Endothelial cell of umbilical vein (primary cell): ENCODE data around the gene LHFPL6.

Experiments used
- CTCF ChIP-seq, 2 donors: IDR thresholded peaks; 1 replicate in 1 of 2; 2 replicates in 1 of 2; pipeline ENCODE4 v1.5.1; 2011; ENCODE audit warnings: low read length in 2 of 2, mild to moderate bottlenecking in 2 of 2, moderate library complexity in 2 of 2, control low read depth in 1 of 2, inconsistent platforms in 1 of 2, low read depth in 1 of 2; ENCODE audit not compliant: insufficient read depth in 1 of 2; ENCODE audit errors: extremely low read depth in 1 of 2
- EZH2 ChIP-seq: IDR thresholded peaks from 2 replicates; pipeline ENCODE4 v1.6.1; 2012; ENCODE audit warnings: borderline replicate concordance, low read depth, mild to moderate bottlenecking, moderate library complexity, low read length, inconsistent platforms; ENCODE audit not compliant: severe bottlenecking
- GATA2 ChIP-seq: IDR thresholded peaks from 2 replicates; pipeline ENCODE4 v1.7.0; 2011; ENCODE audit warnings: low read depth, mild to moderate bottlenecking, moderate library complexity, mixed read lengths, low read length; ENCODE audit not compliant: insufficient read length, insufficient read depth
- JUN ChIP-seq: IDR thresholded peaks from 2 replicates; pipeline ENCODE4 v1.6.1; 2011; ENCODE audit warnings: borderline replicate concordance, low read depth; ENCODE audit not compliant: insufficient read length, insufficient read depth
- MAX ChIP-seq: IDR thresholded peaks from 2 replicates; pipeline ENCODE4 v1.6.1; 2011; ENCODE audit not compliant: insufficient read depth, insufficient read length
- MYC ChIP-seq: IDR thresholded peaks from one replicate; pipeline ENCODE4 v1.6.1; 2011; ENCODE audit warnings: mild to moderate bottlenecking, low read depth, low read length
- POLR2A ChIP-seq: IDR thresholded peaks from 2 replicates; pipeline ENCODE4 v1.6.1; 2012; ENCODE audit warnings: low read depth, mild to moderate bottlenecking, control low read depth, low read length
- POLR2AphosphoS5 ChIP-seq: IDR thresholded peaks from 2 replicates; pipeline ENCODE4 v1.6.1; 2012; ENCODE audit warnings: low read depth, mild to moderate bottlenecking, control low read depth, low read length, moderate library complexity; ENCODE audit not compliant: insufficient read depth

GRCh38 chr13:39536906-39537305 is 66.1 kb downstream of the LHFPL6 start:
- TF ChIP-seq CTCF (IDR thresholded peaks at IDR 0.05; ENCODE audit: extremely low read depth in 1 of 2, insufficient read depth in 1 of 2, low read depth in 1 of 2, low read length in 2 of 2) (no peak), POLR2A (no peak), EZH2 (no peak), POLR2AphosphoS5 (no peak), MAX (no peak), MYC (no peak), JUN (no peak), GATA2 (no peak)
